AG04450 (cell line): ENCODE measurements around the gene DCLK1. TPM values are rescaled to one million over a fixed set of nuclear protein-coding genes. Genes with fewer than 3 reads are reported as not detected.

ENCODE experiments used
- CTCF ChIA-PET: fragments of 300-600, 350-600 bp; formaldehyde crosslinking; extraction: SDS; loops from one replicate; lab custom pipeline; 2022; ENCODE audit warnings: antibody characterized with exemption, inconsistent platforms; lab: Charles Lee
- POLR2A ChIA-PET: fragments of 350-600 bp; formaldehyde crosslinking; extraction: SDS; loops from one replicate; lab custom pipeline; 2021; ENCODE audit warnings: antibody characterized with exemption, inconsistent platforms; lab: Yijun Ruan, JAX
- DNase-seq: peaks from one replicate; pipeline ENCODE4 v3.0.0-alpha.2; 2011; ENCODE audit warnings: low read depth, low spot score
- H3K27ac ChIP-seq: one replicate; pipeline ENCODE4 v1.5.1; 2012; ENCODE audit warnings: low read depth, low read length, control low read depth
- H3K27me3 ChIP-seq: one replicate; pipeline ENCODE4 v1.6.0; 2012; ENCODE audit warnings: low read length; ENCODE audit not compliant: control insufficient read depth, insufficient read depth
- H3K4me3 ChIP-seq: 2 replicates; pipeline ENCODE4 v1.5.1; 2011; ENCODE audit warnings: mild to moderate bottlenecking, low read depth, low read length, control low read depth
- H3K9me3 ChIP-seq: 2 replicates; pipeline ENCODE4 v1.5.1; 2012; ENCODE audit warnings: low read length; ENCODE audit not compliant: control insufficient read depth, insufficient read depth
- polyA plus RNA-seq: library from polyadenylated mRNA; depleted of rRNA; stranded (reverse); fragments of >200 nt; gene quantifications from 2 replicates; pipeline ENCODE4 v1.2.3, GENCODE V29; 2011
- TF ChIP-seq, protein P1 (sequence below): IDR thresholded peaks from 2 replicates; pipeline ENCODE4 v1.5.1; 2011; ENCODE audit warnings: low read depth, low read length, control low read depth, inconsistent platforms

Gene DCLK1
- polyA plus RNA-seq, 1 experiment: not detected

GRCh38 chr13:35865341-35866240 lies 265.6 kb downstream of the DCLK1 start:
- Histone ChIP-seq H3K27ac (no peak overlapping the region), H3K4me3 (no peak overlapping the region), H3K9me3 (no peaks in the 10 kb centered on the region), H3K27me3 (no peaks in the 10 kb centered on the region)
- CTCF ChIA-PET: no interaction called here
- TF ChIP-seq, protein P1, sequence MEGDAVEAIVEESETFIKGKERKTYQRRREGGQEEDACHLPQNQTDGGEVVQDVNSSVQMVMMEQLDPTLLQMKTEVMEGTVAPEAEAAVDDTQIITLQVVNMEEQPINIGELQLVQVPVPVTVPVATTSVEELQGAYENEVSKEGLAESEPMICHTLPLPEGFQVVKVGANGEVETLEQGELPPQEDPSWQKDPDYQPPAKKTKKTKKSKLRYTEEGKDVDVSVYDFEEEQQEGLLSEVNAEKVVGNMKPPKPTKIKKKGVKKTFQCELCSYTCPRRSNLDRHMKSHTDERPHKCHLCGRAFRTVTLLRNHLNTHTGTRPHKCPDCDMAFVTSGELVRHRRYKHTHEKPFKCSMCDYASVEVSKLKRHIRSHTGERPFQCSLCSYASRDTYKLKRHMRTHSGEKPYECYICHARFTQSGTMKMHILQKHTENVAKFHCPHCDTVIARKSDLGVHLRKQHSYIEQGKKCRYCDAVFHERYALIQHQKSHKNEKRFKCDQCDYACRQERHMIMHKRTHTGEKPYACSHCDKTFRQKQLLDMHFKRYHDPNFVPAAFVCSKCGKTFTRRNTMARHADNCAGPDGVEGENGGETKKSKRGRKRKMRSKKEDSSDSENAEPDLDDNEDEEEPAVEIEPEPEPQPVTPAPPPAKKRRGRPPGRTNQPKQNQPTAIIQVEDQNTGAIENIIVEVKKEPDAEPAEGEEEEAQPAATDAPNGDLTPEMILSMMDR: no peak
- POLR2A ChIA-PET: no interaction called here
- DNase-seq: no peak

GRCh38 chr13:35860661-35861060 lies 270.5 kb downstream of the DCLK1 start:
- Histone ChIP-seq H3K27ac (no peak overlapping the region), H3K4me3 (no peak overlapping the region), H3K9me3 (no peaks in the 10 kb centered on the region), H3K27me3 (no peaks in the 10 kb centered on the region)
- TF ChIP-seq, protein P1: no peak
- ChIA-PET POLR2A (no interaction called here), CTCF (interaction anchor here (0.7 kb wide), 1 partner anchor 71 kb away, joined by 3 read pairs; no protein-coding TSS in a partner anchor)
- no peak for DNase-seq

DNA sequence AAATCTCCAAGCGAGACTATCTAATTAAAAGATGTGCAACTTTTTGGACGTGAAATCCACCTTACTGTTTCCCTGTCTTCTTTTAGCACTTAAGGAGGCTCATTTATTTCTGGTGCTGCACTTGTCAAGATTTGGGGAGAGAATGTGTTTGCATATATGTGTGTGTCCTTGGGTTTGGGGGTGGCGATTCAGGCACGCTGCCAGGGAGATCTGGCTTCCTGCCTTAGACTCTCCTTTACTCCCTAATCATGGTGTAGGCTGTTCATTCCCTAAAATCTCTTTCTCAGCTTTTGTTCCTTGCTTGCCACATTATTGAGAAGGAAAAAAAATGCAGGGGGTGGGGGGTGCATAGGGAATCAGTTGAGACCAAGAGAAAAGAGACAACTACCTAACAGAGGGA lies 271.2 kb downstream of the DCLK1 start:
- POLR2A ChIA-PET: no interaction called here
- CTCF ChIA-PET: interaction anchor here (0.7 kb wide), 1 partner anchor 70 kb away, joined by 3 read pairs; no protein-coding TSS in a partner anchor

GRCh38 chr13:35858665-35859064 lies 272.5 kb downstream of the DCLK1 start:
- ChIA-PET POLR2A (no interaction called here), CTCF (no interaction called here)
- Histone ChIP-seq H3K9me3 (no peaks in the 10 kb centered on the region), H3K27ac (no peak overlapping the region), H3K27me3 (no peaks in the 10 kb centered on the region), H3K4me3 (no peak overlapping the region)
- DNase-seq: no peak
- TF ChIP-seq, protein P1: no peak

More for the DNA sequence above, 271.2 kb downstream of the DCLK1 start:
- TF ChIP-seq, protein P1: no peak
- no peak for DNase-seq
- H3K9me3 ChIP-seq: no peaks in the 10 kb centered on the region
- no peaks in the 10 kb centered on the region for H3K27me3 ChIP-seq
- no peak overlapping the region for H3K27ac ChIP-seq
- H3K4me3 ChIP-seq: no peak overlapping the region

DNA sequence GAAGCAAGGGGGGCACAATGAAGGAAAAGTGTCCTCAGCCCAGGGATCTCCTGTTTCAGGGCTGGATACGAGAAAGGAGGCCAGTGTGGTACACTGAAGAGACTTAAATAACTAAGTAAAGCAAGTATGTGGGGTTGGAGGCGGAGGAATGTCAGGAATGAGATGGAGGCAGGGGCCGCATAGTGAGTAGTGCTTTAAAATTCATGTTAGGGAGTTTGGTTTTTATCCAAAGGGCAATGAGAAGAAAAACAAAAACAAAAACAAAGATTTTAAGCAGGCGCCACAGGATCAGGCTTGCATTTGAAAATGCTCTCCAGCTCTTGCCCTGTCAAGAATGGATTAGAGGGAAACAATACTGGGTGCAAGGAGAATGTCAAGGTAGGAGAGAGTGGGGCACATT lies 273.4 kb downstream of the DCLK1 start:
- Histone ChIP-seq H3K27ac (no peak overlapping the region), H3K27me3 (no peaks in the 10 kb centered on the region), H3K9me3 (no peaks in the 10 kb centered on the region), H3K4me3 (no peak overlapping the region)
- no peak for DNase-seq
- POLR2A ChIA-PET: no interaction called here
- TF ChIP-seq, protein P1: no peak
- CTCF ChIA-PET: no interaction called here
